Stimulated activated CD4-positive, alpha-beta T cell treated with anti-CD3 and anti-CD28 coated beads, Interleukin-4, amount 100 ng/mL, for 48 hours (primary cell): ENCODE data around the gene DUSP16.

Source experiments
- DNase-seq, 2 donors: peaks; one replicate each; pipeline ENCODE4 v3.0.0-alpha.2; 2020; ENCODE audit warnings: low read depth in 2 of 2

The DUSP16 gene

GRCh38 chr12:12441843-12442461 lies 120.7 kb downstream of the DUSP16 start:
- peak in 1 of 2 donors; percentile 45 for DNase-seq

DNA sequence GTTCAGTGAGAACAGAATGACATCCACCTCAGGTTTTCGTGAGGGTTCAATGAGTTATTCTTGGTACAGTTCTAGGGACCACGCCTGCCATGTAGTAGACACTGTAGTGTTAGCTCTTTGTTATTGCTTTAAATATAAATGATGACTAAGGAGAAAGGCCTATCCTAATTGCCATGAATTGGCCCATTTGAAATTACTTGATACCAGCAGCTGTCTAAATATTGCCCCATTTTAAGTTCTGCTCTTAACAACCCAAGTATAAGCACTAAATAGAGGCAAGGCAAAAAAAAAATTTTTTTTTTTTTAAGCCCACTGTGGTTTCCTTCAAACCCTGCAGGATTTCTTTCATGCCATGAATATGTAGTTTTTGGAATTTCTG lies 121.2 kb downstream of the DUSP16 start:
- DNase-seq = no peak

- no peak for DNase-seq
Observed at GRCh38 chr12:12440784-12441428, 121.8 kb downstream of the DUSP16 start.

DNA sequence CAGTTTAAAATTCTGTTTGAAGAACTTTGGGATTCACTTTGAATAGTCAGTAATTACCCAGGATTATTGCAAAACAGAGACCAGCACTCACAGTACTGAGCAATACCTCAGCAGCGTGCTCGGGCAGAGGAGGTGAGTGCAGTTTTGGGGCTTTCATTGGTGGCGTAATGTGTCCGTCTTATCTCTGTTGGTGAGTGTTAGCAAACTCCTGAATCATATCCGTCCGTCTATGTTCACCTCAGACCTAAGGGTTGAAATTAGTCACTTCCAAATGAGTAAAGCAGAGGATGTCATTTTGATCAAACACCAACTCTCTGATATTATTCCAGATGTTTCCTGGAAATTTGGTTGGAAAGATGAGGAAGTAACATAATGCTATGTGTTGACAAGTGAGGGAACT lies 123.0 kb downstream of the DUSP16 start:
- peak; percentile 59 to 73 for DNase-seq

DNA sequence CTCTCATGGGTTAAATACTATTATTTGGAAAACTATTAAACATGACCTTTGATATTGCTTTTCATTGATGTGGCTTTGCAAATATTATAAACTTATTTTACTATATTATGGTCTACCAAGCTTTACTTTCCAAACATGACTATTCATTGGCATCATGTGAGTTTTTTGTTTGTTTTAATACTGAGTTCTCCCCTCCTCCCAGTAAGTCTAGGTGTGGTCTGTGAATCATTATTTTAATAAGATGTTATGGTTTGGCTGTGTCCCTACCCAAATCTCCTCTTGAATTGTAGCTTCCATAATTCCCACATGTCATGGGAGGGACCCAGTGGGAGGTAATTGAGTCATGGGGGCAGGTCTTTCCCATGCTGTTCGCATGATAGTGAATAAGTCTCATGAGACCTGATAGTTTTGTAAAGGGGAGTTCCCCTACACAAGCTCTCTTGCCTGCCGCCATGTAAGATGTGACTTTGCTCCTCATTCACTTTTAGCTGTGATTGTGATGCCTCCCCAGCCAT lies 125.8 kb downstream of the DUSP16 start:
- no peak for DNase-seq

GRCh38 chr12:12433203-12433731 lies 129.4 kb downstream of the DUSP16 start:
- DNase-seq = no peak

DNA sequence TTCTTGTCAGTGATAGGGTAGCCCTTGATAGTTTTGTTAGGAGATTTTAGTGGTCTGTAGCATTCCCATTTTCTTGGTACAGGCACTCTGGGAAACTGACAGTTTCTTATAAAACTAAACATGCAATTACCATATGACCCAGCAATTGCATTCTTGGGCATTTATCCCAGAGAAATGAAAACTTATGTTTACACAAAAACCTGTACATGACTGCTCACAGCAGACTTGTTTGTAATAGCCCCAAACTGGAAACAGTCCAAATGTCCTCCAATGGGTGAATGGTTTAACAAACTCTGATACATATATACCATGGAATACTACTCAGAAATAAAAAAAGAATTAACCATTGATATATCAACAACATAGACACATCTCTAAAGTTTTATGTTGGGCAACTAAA lies 130.3 kb downstream of the DUSP16 start:
- no peak for DNase-seq

GRCh38 chr12:12428961-12429657 lies 133.6 kb downstream of the DUSP16 start:
- DNase-seq = no peak

GRCh38 chr12:12428047-12428446 lies 134.6 kb downstream of the DUSP16 start:
- DNase-seq = no peak

- no peak for DNase-seq
Observed at GRCh38 chr12:12427568-12427967, 135.1 kb downstream of the DUSP16 start.

DNA sequence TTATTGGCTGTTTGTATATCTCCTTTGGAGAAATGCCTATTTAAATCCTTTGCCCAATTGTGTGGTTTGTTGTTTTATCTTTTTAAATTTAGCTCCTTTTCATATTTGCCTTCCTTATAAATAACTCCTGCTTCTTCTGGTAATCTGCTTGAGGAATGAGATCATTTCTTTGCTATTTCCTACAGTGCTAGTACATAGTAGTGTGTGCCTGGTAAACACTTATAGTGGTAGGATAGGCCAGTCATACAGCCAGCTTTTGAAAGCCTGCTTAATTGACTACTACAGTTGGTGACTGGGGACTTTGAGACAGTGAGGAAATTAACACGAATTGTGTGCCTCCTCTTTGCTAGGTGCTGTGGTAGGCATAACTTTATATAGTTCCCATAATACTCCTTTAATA lies 137.0 kb downstream of the DUSP16 start:
- DNase-seq = no peak

DNA sequence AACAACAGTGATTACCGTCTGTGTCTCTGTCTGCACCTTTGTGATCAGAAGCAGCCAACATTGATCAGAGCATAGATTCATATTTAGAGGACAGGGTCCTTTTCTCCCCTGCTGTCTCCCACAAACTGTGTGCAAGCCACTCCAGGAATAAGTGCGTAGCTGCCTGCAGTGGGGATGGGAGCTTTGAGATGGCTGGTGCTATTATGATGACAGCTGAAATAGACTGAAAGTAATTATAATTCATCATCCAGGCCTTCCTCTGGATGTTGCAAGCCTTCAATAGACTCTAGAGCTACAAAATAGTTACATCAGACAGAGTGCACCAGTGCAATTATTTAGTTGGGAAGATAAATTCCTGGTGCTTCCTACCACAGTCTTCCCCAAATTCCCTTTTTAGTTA lies 137.7 kb downstream of the DUSP16 start:
- DNase-seq = no peak
